ENCODE measurements around the gene GLIS1. TPM values are rescaled to one million over a fixed set of nuclear protein-coding genes. Genes with fewer than 3 reads are reported as not detected.

Gene GLIS1
- total and polyA plus RNA-seq, 2 experiments from 2014 or later: 0.13 to 1.3 TPM

DNA sequence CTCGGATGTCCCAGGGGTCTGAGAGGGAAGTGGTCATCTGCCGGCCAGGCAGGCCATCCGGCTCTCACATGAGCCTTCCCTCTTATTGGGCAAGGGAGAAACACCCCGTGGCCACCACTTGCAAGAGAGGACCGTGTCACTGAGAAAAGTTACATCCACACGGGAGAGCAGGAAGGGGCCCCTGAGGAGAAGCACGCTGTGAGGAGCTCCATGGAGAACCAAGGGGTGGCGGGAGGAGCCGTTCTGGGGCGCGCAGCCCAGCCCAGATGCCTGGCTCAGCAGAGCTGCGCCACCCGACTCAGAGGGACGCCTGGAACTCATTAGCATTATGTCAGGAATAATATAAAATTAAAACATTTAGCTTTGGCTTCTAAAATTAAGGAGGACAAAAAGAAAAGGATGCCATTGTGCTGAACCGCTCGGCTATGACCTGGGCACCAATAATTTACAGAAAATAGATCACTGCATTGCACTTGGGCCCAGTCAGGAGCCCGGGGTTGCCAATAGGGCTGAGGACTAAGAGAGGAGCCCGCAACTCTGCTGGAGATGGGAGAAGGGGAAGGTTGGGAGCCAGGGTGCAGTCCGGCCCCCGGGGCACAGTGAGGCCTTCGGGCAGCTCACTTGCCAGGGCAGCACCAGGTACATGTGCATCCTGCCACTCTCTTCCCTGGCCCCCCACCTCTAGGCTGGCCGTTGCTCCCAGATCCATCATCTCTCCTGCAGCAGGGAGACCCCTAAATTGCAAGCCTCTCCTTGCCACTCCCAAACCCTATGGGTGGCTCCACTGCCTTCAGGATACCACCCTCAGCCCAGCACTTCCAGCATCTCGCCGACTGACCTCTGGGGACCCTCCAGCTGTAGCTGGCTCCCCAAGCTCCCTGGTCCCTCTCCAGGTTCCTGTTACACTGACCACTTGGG is 194.9 kb downstream of the GLIS1 start:
- Histone ChIP-seq H3K27me3 (no peaks in the 10 kb centered on the region), H3K4me3 (no peak overlapping the region), H3K4me2 (no peak overlapping the region), H3K9me2 (replicated peaks; ENCODE audit: insufficient read depth) (no peaks in the 10 kb centered on the region), H3K79me2 (no peaks in the 10 kb centered on the region), H3K4me1 (ENCODE audit: insufficient read depth) (peaks cover 8% of the 10 kb centered on the region), H3K36me3 (replicated peaks; ENCODE audit: insufficient read depth, low read depth) (no peaks in the 10 kb centered on the region), H2AFZ (no peak overlapping the region), H3K9me3 (ENCODE audit: low read depth) (no peaks in the 10 kb centered on the region), H3K27ac (no peak overlapping the region), H4K20me1 (ENCODE audit: insufficient read depth, poor library complexity, severe bottlenecking) (no peaks in the 10 kb centered on the region)
- DNase-seq (ENCODE audit: low spot score): no peak
- TF ChIP-seq, protein P1, sequence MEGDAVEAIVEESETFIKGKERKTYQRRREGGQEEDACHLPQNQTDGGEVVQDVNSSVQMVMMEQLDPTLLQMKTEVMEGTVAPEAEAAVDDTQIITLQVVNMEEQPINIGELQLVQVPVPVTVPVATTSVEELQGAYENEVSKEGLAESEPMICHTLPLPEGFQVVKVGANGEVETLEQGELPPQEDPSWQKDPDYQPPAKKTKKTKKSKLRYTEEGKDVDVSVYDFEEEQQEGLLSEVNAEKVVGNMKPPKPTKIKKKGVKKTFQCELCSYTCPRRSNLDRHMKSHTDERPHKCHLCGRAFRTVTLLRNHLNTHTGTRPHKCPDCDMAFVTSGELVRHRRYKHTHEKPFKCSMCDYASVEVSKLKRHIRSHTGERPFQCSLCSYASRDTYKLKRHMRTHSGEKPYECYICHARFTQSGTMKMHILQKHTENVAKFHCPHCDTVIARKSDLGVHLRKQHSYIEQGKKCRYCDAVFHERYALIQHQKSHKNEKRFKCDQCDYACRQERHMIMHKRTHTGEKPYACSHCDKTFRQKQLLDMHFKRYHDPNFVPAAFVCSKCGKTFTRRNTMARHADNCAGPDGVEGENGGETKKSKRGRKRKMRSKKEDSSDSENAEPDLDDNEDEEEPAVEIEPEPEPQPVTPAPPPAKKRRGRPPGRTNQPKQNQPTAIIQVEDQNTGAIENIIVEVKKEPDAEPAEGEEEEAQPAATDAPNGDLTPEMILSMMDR (IDR thresholded peaks at IDR 0.05; ENCODE audit: poor library complexity): no peak
- TF ChIP-seq EZH2 (IDR thresholded peaks at IDR 0.05; ENCODE audit: borderline replicate concordance) (no peak), EZH2phosphoT487 (IDR thresholded peaks at IDR 0.05; ENCODE audit: low read depth, severe bottlenecking, unreplicated experiment) (no peak)
- WGBS (ENCODE audit: low lambda C conversion rate, missing lambda C conversion rate): 80% methylated on average over 24 of the region's 24 CpGs

DNA sequence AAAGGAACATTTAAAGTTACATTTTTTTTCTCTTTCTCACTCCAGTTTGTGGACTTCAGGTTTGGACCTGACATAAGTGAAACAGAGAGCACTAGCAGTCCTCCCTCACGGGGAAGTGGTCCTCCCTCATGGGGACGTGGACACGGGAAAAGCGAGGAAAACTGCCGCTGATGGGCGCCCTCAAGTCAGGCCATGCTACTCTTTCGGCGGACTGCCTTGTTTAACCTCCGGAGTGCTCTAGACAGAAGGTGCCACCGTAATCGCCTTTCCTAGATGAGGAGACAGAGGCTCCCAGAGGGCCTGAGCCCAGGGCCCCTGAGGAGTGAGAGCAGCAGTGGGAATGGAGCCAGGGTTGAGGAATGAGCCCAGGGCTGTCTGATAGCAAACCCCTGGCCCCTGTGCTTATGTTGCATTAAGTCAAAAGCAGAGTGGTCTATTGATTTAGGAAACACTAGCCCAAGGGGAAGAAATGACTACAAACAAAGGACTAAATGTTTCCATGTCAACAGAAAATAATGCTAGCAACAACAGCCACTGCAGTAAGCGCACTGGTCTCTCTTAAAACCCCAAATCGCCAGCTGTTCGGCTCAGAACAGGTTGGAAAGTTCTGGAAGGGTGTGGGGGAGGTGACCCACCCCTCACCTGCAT is 195.7 kb downstream of the GLIS1 start:
- no peaks in the 10 kb centered on the region for H3K79me2 ChIP-seq
- H3K9me3 ChIP-seq (ENCODE audit: low read depth): no peaks in the 10 kb centered on the region
- no peaks in the 10 kb centered on the region for H3K27me3 ChIP-seq
- H4K20me1 ChIP-seq (ENCODE audit: insufficient read depth, poor library complexity, severe bottlenecking): no peaks in the 10 kb centered on the region
- 77% methylated on average over 14 of the region's 14 CpGs for WGBS (ENCODE audit: low lambda C conversion rate, missing lambda C conversion rate)
- TF ChIP-seq EZH2 (IDR thresholded peaks at IDR 0.05; ENCODE audit: borderline replicate concordance) (no peak), EZH2phosphoT487 (IDR thresholded peaks at IDR 0.05; ENCODE audit: low read depth, severe bottlenecking, unreplicated experiment) (no peak)
- TF ChIP-seq, protein P1 (IDR thresholded peaks at IDR 0.05; ENCODE audit: poor library complexity): no peak
- H3K36me3 ChIP-seq (replicated peaks; ENCODE audit: insufficient read depth, low read depth): no peaks in the 10 kb centered on the region
- peaks cover 8% of the 10 kb centered on the region for H3K4me1 ChIP-seq (ENCODE audit: insufficient read depth)
- no peak overlapping the region for H3K27ac ChIP-seq
- no peak for DNase-seq (ENCODE audit: low spot score)
- no peak overlapping the region for H2AFZ ChIP-seq
- no peaks in the 10 kb centered on the region for H3K9me2 ChIP-seq (replicated peaks; ENCODE audit: insufficient read depth)
- no peak overlapping the region for H3K4me3 ChIP-seq
- H3K4me2 ChIP-seq: no peak overlapping the region

DNA sequence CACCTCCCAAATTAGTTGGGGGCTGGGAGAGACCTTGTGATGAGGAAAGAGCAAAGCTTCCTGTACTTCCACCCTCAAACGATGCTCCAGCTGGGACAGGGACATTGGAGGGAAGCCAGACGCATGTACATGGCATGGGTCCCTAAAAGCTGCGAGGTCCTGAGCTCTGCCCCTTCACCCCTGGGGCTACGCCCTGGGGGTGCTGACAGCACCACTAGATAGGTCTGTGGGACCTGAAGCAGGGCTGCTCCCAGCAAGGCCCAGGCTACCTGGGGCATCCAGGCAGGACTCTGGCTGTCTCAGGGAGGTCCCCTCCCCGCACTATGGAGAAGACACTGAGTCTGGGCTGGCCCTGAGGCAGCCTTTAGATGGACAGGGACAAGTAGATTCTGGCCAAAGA is 196.4 kb downstream of the GLIS1 start:
- H3K27me3 ChIP-seq: no peaks in the 10 kb centered on the region
- no peaks in the 10 kb centered on the region for H3K9me2 ChIP-seq (replicated peaks; ENCODE audit: insufficient read depth)
- no peak for DNase-seq (ENCODE audit: low spot score)
- no peak overlapping the region for H3K4me2 ChIP-seq
- no peak overlapping the region for H3K4me3 ChIP-seq
- no peaks in the 10 kb centered on the region for H3K9me3 ChIP-seq (ENCODE audit: low read depth)
- peak overlapping the region; percentile 57 for H3K27ac ChIP-seq
- WGBS (ENCODE audit: low lambda C conversion rate, missing lambda C conversion rate): 85% methylated on average over 5 of the region's 5 CpGs
- H2AFZ ChIP-seq: no peak overlapping the region
- H4K20me1 ChIP-seq (ENCODE audit: insufficient read depth, poor library complexity, severe bottlenecking): no peaks in the 10 kb centered on the region
- H3K36me3 ChIP-seq (replicated peaks; ENCODE audit: insufficient read depth, low read depth): no peaks in the 10 kb centered on the region
- TF ChIP-seq EZH2phosphoT487 (IDR thresholded peaks at IDR 0.05; ENCODE audit: low read depth, severe bottlenecking, unreplicated experiment): no peak
- TF ChIP-seq, protein P1 (IDR thresholded peaks at IDR 0.05; ENCODE audit: poor library complexity): no peak
- no peak for TF ChIP-seq EZH2 (IDR thresholded peaks at IDR 0.05; ENCODE audit: borderline replicate concordance)
- no peaks in the 10 kb centered on the region for H3K79me2 ChIP-seq
- H3K4me1 ChIP-seq (ENCODE audit: insufficient read depth): peaks cover 8% of the 10 kb centered on the region
